Peyer's patch (tissue), 4 donors: ENCODE measurements around the gene TUBB2A.

Experiments
- POLR2A ChIP-seq, 2 donors: fragments of 450-650 bp; IDR thresholded peaks; one replicate each; pipeline ENCODE4 v1.5.1; 2017; ENCODE audit warnings: antibody characterized with exemption in 2 of 2, mild to moderate bottlenecking in 2 of 2, moderate library complexity in 2 of 2
- TF ChIP-seq, protein P1 (sequence below), 6 experiments: fragments of 450-650 bp in 4 of 6; fragments of 200-600 bp in 2 of 6; sonication (generic) in 1 of 6; IDR thresholded peaks; one replicate each; pipeline ENCODE4 v1.5.1; 2017 to 2019; ENCODE audit warnings: antibody characterized with exemption in 6 of 6, mild to moderate bottlenecking in 3 of 6, moderate library complexity in 1 of 6

DNA sequence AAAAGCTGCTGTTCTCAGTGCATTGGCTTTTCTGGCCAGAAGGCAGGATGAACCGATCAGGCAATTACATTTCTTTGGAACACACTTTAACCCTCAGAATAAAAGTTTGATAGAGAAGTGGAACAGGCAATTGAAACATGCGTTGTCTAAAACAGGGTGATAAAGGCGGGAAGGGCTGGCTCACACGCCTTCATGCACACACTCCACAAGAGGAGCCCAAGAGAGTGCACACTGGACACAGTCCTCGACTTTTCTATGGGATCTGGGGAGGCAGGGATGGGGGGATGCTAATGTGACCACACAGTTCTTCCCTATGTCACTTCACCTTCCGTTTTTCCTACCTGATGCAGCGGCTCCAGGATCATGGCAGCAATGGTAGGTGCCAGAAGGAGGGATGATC is 30.9 kb upstream of the TUBB2A start:
- TF ChIP-seq, protein P1, sequence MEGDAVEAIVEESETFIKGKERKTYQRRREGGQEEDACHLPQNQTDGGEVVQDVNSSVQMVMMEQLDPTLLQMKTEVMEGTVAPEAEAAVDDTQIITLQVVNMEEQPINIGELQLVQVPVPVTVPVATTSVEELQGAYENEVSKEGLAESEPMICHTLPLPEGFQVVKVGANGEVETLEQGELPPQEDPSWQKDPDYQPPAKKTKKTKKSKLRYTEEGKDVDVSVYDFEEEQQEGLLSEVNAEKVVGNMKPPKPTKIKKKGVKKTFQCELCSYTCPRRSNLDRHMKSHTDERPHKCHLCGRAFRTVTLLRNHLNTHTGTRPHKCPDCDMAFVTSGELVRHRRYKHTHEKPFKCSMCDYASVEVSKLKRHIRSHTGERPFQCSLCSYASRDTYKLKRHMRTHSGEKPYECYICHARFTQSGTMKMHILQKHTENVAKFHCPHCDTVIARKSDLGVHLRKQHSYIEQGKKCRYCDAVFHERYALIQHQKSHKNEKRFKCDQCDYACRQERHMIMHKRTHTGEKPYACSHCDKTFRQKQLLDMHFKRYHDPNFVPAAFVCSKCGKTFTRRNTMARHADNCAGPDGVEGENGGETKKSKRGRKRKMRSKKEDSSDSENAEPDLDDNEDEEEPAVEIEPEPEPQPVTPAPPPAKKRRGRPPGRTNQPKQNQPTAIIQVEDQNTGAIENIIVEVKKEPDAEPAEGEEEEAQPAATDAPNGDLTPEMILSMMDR (IDR thresholded peaks at IDR 0.05), result no peak
- no peak for TF ChIP-seq POLR2A (IDR thresholded peaks at IDR 0.05)
